AG04449 (cell line): Measurements from ENCODE around the gene TLL2.
A peak's percentile ranks its signal among the peaks of the same experiment; 100 is the strongest.

Experiments
- CTCF ChIA-PET: fragments of 350-600 bp; formaldehyde crosslinking; extraction: SDS; loops from one replicate; lab custom pipeline; 2021; ENCODE audit warnings: antibody characterized with exemption; lab: Yijun Ruan, JAX
- POLR2A ChIA-PET: fragments of 400-600, 350-600 bp; formaldehyde crosslinking; extraction: SDS; loops from one replicate; lab custom pipeline; 2020; ENCODE audit warnings: antibody characterized with exemption, inconsistent platforms; lab: Yijun Ruan, JAX
- DNase-seq: peaks from one replicate; pipeline ENCODE4 v3.0.0-alpha.2; 2010; ENCODE audit warnings: low read depth, low spot score
- H3K4me3 ChIP-seq: 2 replicates; pipeline ENCODE4 v1.5.1; 2011; ENCODE audit warnings: low read depth, mild to moderate bottlenecking, control low read depth, low read length
- CTCF ChIP-seq: IDR thresholded peaks from one replicate; pipeline ENCODE4 v1.5.1; 2011; ENCODE audit warnings: mild to moderate bottlenecking, moderate library complexity, low read length, control low read depth, inconsistent platforms; ENCODE audit not compliant: insufficient read depth; ENCODE audit errors: missing control alignments

The TLL2 gene

GRCh38 chr10:96395931-96396877, 117.5 kb downstream of the TLL2 start:
- no peak for DNase-seq
- CTCF ChIA-PET = interaction anchor here (0.6 to 10.6 kb wide), 31 partner anchors 10 to 642 kb away, joined by 3 to 137 read pairs (median 5); partner anchors contain the start of gene TLL2
- no peak overlapping the region for H3K4me3 ChIP-seq
- POLR2A ChIA-PET = no interaction called here
- TF ChIP-seq CTCF = peak; percentile 82

- TF ChIP-seq CTCF = no peak
- DNase-seq = no peak
- H3K4me3 ChIP-seq = no peak overlapping the region
- POLR2A ChIA-PET = no interaction called here
- CTCF ChIA-PET = interaction anchor here (1.0 to 10.6 kb wide), 5 partner anchors 8 to 171 kb away, joined by 3 to 137 read pairs (median 7); partner anchors contain the start of gene TLL2
Measured at GRCh38 chr10:96390460-96390864, 123.3 kb downstream of the TLL2 start.

- DNase-seq = no peak
- no peak for TF ChIP-seq CTCF
- ChIA-PET POLR2A (no interaction called here), CTCF (interaction anchor here (1.0 to 10.6 kb wide), 5 partner anchors 8 to 172 kb away, joined by 3 to 137 read pairs (median 7); partner anchors contain the start of gene TLL2)
- no peak overlapping the region for H3K4me3 ChIP-seq
Measured at GRCh38 chr10:96389785-96390184, 123.9 kb downstream of the TLL2 start.

GRCh38 chr10:96387601-96388000, 126.1 kb downstream of the TLL2 start:
- POLR2A ChIA-PET = no interaction called here
- no peak overlapping the region for H3K4me3 ChIP-seq
- TF ChIP-seq CTCF = no peak
- DNase-seq = no peak
- CTCF ChIA-PET = interaction anchor here (3.1 to 5.1 kb wide), 3 partner anchors 11 to 123 kb away, joined by 15 to 44 read pairs (median 18); no protein-coding TSS in a partner anchor

- ChIA-PET CTCF (interaction anchor here (2.6 to 5.4 kb wide), 4 partner anchors 8 to 124 kb away, joined by 17 to 44 read pairs (median 20); no protein-coding TSS in a partner anchor), POLR2A (no interaction called here)
- TF ChIP-seq CTCF = no peak
- no peak overlapping the region for H3K4me3 ChIP-seq
- DNase-seq = no peak
Measured at GRCh38 chr10:96387161-96387560, 126.6 kb downstream of the TLL2 start.

- ChIA-PET CTCF (interaction anchor here (0.7 to 5.4 kb wide), 7 partner anchors 8 to 129 kb away, joined by 3 to 44 read pairs (median 17); partner anchors contain the start of gene TLL2), POLR2A (no interaction called here)
- no peak for DNase-seq
- no peak overlapping the region for H3K4me3 ChIP-seq
- no peak for TF ChIP-seq CTCF
Measured at GRCh38 chr10:96384506-96384905, 129.2 kb downstream of the TLL2 start.
